SK-N-SH (cell line): ENCODE data around the gene R3HDML.

Source experiments
- EP300 ChIP-seq, 2 experiments: IDR thresholded peaks; 2 replicates each; pipeline versions ENCODE4 v1.4.0 to v1.6.1; 2012; ENCODE audit warnings: borderline replicate concordance in 1 of 2, low read depth in 1 of 2, low read length in 1 of 2
- GABPA ChIP-seq: IDR thresholded peaks from 2 replicates; pipeline ENCODE4 v1.4.0; 2012; ENCODE audit warnings: low read depth, mild to moderate bottlenecking
- GATA2 ChIP-seq: sonication (generic); formaldehyde crosslinking; IDR thresholded peaks from 2 replicates; pipeline ENCODE4 v1.5.0; 2020; ENCODE audit warnings: mild to moderate bottlenecking, missing genetic modification reagents
- JUND ChIP-seq: IDR thresholded peaks from 2 replicates; pipeline ENCODE4 v1.4.0; 2012
- POLR2AphosphoS5 ChIP-seq: IDR thresholded peaks from 2 replicates; pipeline ENCODE4 v1.6.1; 2012; ENCODE audit warnings: low read depth, low read length
- RAD21 ChIP-seq: IDR thresholded peaks from 2 replicates; pipeline ENCODE4 v1.6.1; 2012; ENCODE audit warnings: mild to moderate bottlenecking, low read length
- RXRA ChIP-seq: IDR thresholded peaks from 2 replicates; pipeline ENCODE4 v1.4.0; 2012; ENCODE audit warnings: low read depth, mild to moderate bottlenecking, borderline replicate concordance
- SIN3A ChIP-seq: IDR thresholded peaks from 2 replicates; pipeline ENCODE4 v1.6.1; 2012; ENCODE audit warnings: low read depth, mild to moderate bottlenecking, low read length, moderate library complexity, borderline replicate concordance
- TCF12 ChIP-seq: IDR thresholded peaks from 2 replicates; pipeline ENCODE4 v1.4.0; 2012
- TEAD4 ChIP-seq: IDR thresholded peaks from 2 replicates; pipeline ENCODE4 v1.4.0; 2012; ENCODE audit warnings: mild to moderate bottlenecking, borderline replicate concordance; ENCODE audit not compliant: insufficient read depth
- YY1 ChIP-seq: IDR thresholded peaks from 2 replicates; pipeline ENCODE4 v1.4.0; 2012; ENCODE audit warnings: low read depth, mild to moderate bottlenecking
- TF ChIP-seq, protein P1 (sequence below): fragments of 200-600 bp; sonication (generic); IDR thresholded peaks from 2 replicates; pipeline ENCODE4 v1.6.1; 2017; ENCODE audit warnings: antibody characterized with exemption, mild to moderate bottlenecking, moderate library complexity
- TF ChIP-seq, protein P2 (sequence below): IDR thresholded peaks from 2 replicates; pipeline ENCODE4 v1.4.0; 2012; ENCODE audit warnings: low read depth

DNA sequence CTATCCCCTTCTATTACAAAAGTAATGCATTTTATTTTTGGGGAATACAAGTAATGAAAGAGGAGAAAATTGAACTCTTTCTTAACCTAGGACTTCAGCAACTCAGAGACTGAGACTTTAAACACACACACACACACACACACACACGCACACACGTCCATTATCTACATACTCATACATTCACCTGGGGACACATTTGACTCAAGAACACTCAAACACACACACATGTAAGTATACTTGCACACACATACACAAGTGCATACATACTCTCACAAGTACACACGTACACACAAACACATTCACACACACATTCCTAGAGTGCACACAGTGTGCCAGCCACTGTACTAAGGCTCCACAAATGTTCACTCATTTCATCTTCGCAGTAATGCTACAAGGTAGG is 2.1 kb upstream of the R3HDML start:
- TF ChIP-seq, protein P1, sequence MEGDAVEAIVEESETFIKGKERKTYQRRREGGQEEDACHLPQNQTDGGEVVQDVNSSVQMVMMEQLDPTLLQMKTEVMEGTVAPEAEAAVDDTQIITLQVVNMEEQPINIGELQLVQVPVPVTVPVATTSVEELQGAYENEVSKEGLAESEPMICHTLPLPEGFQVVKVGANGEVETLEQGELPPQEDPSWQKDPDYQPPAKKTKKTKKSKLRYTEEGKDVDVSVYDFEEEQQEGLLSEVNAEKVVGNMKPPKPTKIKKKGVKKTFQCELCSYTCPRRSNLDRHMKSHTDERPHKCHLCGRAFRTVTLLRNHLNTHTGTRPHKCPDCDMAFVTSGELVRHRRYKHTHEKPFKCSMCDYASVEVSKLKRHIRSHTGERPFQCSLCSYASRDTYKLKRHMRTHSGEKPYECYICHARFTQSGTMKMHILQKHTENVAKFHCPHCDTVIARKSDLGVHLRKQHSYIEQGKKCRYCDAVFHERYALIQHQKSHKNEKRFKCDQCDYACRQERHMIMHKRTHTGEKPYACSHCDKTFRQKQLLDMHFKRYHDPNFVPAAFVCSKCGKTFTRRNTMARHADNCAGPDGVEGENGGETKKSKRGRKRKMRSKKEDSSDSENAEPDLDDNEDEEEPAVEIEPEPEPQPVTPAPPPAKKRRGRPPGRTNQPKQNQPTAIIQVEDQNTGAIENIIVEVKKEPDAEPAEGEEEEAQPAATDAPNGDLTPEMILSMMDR: no peak
- TF ChIP-seq GATA2 (CRISPR knock-in tag) (no peak), GABPA (no peak), RXRA (no peak), SIN3A (no peak), JUND (no peak), TCF12 (no peak), TEAD4 (no peak), EP300 (IDR thresholded peaks at IDR 0.05; ENCODE audit: borderline replicate concordance in 1 of 2, low read depth in 1 of 2, low read length in 1 of 2) (no peak), RAD21 (no peak), POLR2AphosphoS5 (no peak), YY1 (no peak)
- TF ChIP-seq, protein P2, sequence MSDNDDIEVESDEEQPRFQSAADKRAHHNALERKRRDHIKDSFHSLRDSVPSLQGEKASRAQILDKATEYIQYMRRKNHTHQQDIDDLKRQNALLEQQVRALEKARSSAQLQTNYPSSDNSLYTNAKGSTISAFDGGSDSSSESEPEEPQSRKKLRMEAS: no peak
